ENCODE results near the gene CCND2. TPM values are rescaled to one million over a fixed set of nuclear protein-coding genes. Genes with fewer than 3 reads are reported as not detected.

Gene CCND2
- total and polyA plus RNA-seq, 2 experiments from 2014 or later, result 75.6 to 224 TPM

- Histone ChIP-seq H3K9me2 (ENCODE audit: insufficient read depth) (no peaks in the 10 kb centered on the region), H3K27me3 (ENCODE audit: insufficient read depth) (no peaks in the 10 kb centered on the region), H3K4me1 (ENCODE audit: insufficient read depth) (peaks cover 11% of the 10 kb centered on the region), H3K36me3 (ENCODE audit: insufficient read depth) (peaks cover 54% of the 10 kb centered on the region), H2AFZ (no peak overlapping the region), H4K20me1 (replicated peaks; ENCODE audit: insufficient read depth) (peaks cover 66% of the 10 kb centered on the region), H3K27ac (ENCODE audit: low read depth) (peak overlapping the region; percentile 59), H3F3A (replicated peaks; ENCODE audit: low read depth) (peaks cover 75% of the 10 kb centered on the region), H3K4me2 (no peak overlapping the region), H3K4me3 (no peak overlapping the region), H3K79me2 (replicated peaks; ENCODE audit: insufficient read depth) (peaks cover 37% of the 10 kb centered on the region)
- ATAC-seq (no peak), DNase-seq (ENCODE audit: low spot score) (no peak)
- H3K36me3 Mint-ChIP-seq (ENCODE audit: low read depth), result peaks cover 92% of the 10 kb centered on the region
- H3K4me3 Mint-ChIP-seq, result no peak overlapping the region
- H3K27me3 Mint-ChIP-seq (ENCODE audit: insufficient read depth, low read depth, poor library complexity), result peaks cover 12% of the 10 kb centered on the region
- peak overlapping the region; percentile 52; the same call in 1 of the 2 replicates for H3K27ac Mint-ChIP-seq
- 0 out of 2 replicates have a peak, but pooled peaks have one; percentile 23 for TF ChIP-seq POLR2AphosphoS5 (IDR thresholded peaks at IDR 0.05; ENCODE audit: low read depth)
- TF ChIP-seq, protein P1, sequence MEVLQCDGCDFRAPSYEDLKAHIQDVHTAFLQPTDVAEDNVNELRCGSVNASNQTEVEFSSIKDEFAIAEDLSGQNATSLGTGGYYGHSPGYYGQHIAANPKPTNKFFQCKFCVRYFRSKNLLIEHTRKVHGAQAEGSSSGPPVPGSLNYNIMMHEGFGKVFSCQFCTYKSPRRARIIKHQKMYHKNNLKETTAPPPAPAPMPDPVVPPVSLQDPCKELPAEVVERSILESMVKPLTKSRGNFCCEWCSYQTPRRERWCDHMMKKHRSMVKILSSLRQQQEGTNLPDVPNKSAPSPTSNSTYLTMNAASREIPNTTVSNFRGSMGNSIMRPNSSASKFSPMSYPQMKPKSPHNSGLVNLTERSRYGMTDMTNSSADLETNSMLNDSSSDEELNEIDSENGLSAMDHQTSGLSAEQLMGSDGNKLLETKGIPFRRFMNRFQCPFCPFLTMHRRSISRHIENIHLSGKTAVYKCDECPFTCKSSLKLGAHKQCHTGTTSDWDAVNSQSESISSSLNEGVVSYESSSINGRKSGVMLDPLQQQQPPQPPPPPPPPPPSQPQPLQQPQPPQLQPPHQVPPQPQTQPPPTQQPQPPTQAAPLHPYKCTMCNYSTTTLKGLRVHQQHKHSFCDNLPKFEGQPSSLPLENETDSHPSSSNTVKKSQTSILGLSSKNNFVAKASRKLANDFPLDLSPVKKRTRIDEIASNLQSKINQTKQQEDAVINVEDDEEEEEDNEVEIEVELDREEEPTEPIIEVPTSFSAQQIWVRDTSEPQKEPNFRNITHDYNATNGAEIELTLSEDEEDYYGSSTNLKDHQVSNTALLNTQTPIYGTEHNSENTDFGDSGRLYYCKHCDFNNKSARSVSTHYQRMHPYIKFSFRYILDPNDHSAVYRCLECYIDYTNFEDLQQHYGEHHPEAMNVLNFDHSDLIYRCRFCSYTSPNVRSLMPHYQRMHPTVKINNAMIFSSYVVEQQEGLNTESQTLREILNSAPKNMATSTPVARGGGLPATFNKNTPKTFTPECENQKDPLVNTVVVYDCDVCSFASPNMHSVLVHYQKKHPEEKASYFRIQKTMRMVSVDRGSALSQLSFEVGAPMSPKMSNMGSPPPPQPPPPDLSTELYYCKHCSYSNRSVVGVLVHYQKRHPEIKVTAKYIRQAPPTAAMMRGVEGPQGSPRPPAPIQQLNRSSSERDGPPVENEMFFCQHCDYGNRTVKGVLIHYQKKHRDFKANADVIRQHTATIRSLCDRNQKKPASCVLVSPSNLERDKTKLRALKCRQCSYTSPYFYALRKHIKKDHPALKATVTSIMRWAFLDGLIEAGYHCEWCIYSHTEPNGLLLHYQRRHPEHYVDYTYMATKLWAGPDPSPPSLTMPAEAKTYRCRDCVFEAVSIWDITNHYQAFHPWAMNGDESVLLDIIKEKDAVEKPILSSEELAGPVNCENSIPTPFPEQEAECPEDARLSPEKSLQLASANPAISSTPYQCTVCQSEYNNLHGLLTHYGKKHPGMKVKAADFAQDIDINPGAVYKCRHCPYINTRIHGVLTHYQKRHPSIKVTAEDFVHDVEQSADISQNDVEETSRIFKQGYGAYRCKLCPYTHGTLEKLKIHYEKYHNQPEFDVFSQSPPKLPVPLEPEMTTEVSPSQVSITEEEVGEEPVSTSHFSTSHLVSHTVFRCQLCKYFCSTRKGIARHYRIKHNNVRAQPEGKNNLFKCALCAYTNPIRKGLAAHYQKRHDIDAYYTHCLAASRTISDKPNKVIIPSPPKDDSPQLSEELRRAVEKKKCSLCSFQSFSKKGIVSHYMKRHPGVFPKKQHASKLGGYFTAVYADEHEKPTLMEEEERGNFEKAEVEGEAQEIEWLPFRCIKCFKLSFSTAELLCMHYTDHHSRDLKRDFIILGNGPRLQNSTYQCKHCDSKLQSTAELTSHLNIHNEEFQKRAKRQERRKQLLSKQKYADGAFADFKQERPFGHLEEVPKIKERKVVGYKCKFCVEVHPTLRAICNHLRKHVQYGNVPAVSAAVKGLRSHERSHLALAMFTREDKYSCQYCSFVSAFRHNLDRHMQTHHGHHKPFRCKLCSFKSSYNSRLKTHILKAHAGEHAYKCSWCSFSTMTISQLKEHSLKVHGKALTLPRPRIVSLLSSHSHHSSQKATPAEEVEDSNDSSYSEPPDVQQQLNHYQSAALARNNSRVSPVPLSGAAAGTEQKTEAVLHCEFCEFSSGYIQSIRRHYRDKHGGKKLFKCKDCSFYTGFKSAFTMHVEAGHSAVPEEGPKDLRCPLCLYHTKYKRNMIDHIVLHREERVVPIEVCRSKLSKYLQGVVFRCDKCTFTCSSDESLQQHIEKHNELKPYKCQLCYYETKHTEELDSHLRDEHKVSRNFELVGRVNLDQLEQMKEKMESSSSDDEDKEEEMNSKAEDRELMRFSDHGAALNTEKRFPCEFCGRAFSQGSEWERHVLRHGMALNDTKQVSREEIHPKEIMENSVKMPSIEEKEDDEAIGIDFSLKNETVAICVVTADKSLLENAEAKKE (CRISPR knock-in tag; IDR thresholded peaks at IDR 0.05), result no peak
- H3K4me1 Mint-ChIP-seq, result peaks cover 29% of the 10 kb centered on the region
- H3K9me3 Mint-ChIP-seq, result no peaks in the 10 kb centered on the region
These were observed 28.5 kb downstream of the CCND2 start for GRCh38 chr12:4301932-4302501.

- Histone ChIP-seq H3K27ac (ENCODE audit: low read depth) (peak overlapping the region; percentile 59; the same call in 1 of the 2 replicates), H3K4me1 (ENCODE audit: insufficient read depth) (peaks cover 17% of the 10 kb centered on the region), H2AFZ (no peak overlapping the region), H3K4me2 (no peak overlapping the region), H3K9me2 (ENCODE audit: insufficient read depth) (no peaks in the 10 kb centered on the region), H3K27me3 (ENCODE audit: insufficient read depth) (no peaks in the 10 kb centered on the region), H3K4me3 (no peak overlapping the region), H3F3A (replicated peaks; ENCODE audit: low read depth) (peaks cover 78% of the 10 kb centered on the region), H4K20me1 (replicated peaks; ENCODE audit: insufficient read depth) (peaks cover 66% of the 10 kb centered on the region), H3K36me3 (ENCODE audit: insufficient read depth) (peaks cover 48% of the 10 kb centered on the region), H3K79me2 (replicated peaks; ENCODE audit: insufficient read depth) (peaks cover 30% of the 10 kb centered on the region)
- Mint-ChIP-seq H3K27ac (peak overlapping the region; percentile 52; the same call in 1 of the 2 replicates), H3K4me3 (no peak overlapping the region), H3K4me1 (peaks cover 36% of the 10 kb centered on the region), H3K27me3 (ENCODE audit: insufficient read depth, low read depth, poor library complexity) (peaks cover 11% of the 10 kb centered on the region), H3K36me3 (ENCODE audit: low read depth) (peaks cover 84% of the 10 kb centered on the region), H3K9me3 (no peaks in the 10 kb centered on the region; the same call in 2 of the 3 replicates)
- DNase-seq (ENCODE audit: low spot score), result no peak
- ATAC-seq, result no peak
- no peak for TF ChIP-seq EZH2phosphoT487 (IDR thresholded peaks at IDR 0.05; ENCODE audit: unreplicated experiment)
- no peak for TF ChIP-seq ZNF114 (CRISPR knock-in tag; IDR thresholded peaks at IDR 0.05)
- TF ChIP-seq, protein P2, sequence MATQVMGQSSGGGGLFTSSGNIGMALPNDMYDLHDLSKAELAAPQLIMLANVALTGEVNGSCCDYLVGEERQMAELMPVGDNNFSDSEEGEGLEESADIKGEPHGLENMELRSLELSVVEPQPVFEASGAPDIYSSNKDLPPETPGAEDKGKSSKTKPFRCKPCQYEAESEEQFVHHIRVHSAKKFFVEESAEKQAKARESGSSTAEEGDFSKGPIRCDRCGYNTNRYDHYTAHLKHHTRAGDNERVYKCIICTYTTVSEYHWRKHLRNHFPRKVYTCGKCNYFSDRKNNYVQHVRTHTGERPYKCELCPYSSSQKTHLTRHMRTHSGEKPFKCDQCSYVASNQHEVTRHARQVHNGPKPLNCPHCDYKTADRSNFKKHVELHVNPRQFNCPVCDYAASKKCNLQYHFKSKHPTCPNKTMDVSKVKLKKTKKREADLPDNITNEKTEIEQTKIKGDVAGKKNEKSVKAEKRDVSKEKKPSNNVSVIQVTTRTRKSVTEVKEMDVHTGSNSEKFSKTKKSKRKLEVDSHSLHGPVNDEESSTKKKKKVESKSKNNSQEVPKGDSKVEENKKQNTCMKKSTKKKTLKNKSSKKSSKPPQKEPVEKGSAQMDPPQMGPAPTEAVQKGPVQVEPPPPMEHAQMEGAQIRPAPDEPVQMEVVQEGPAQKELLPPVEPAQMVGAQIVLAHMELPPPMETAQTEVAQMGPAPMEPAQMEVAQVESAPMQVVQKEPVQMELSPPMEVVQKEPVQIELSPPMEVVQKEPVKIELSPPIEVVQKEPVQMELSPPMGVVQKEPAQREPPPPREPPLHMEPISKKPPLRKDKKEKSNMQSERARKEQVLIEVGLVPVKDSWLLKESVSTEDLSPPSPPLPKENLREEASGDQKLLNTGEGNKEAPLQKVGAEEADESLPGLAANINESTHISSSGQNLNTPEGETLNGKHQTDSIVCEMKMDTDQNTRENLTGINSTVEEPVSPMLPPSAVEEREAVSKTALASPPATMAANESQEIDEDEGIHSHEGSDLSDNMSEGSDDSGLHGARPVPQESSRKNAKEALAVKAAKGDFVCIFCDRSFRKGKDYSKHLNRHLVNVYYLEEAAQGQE (IDR thresholded peaks at IDR 0.05; ENCODE audit: unreplicated experiment), result no peak
These were observed 29.3 kb downstream of the CCND2 start for GRCh38 chr12:4302881-4303280.
